Endothelial cell of umbilical vein (primary cell): ENCODE results near the gene EZH1.

Experiments used
- CTCF ChIP-seq, 2 donors: IDR thresholded peaks; 1 replicate in 1 of 2; 2 replicates in 1 of 2; pipeline ENCODE4 v1.5.1; 2011; ENCODE audit warnings: low read length in 2 of 2, mild to moderate bottlenecking in 2 of 2, moderate library complexity in 2 of 2, control low read depth in 1 of 2, inconsistent platforms in 1 of 2, low read depth in 1 of 2; ENCODE audit not compliant: insufficient read depth in 1 of 2; ENCODE audit errors: extremely low read depth in 1 of 2
- EZH2 ChIP-seq: IDR thresholded peaks from 2 replicates; pipeline ENCODE4 v1.6.1; 2012; ENCODE audit warnings: borderline replicate concordance, low read depth, mild to moderate bottlenecking, moderate library complexity, low read length, inconsistent platforms; ENCODE audit not compliant: severe bottlenecking
- FOS ChIP-seq: IDR thresholded peaks from 2 replicates; pipeline ENCODE4 v1.6.1; 2011; ENCODE audit warnings: mild to moderate bottlenecking, low read length, moderate library complexity, borderline replicate concordance; ENCODE audit not compliant: insufficient read depth
- JUN ChIP-seq: IDR thresholded peaks from 2 replicates; pipeline ENCODE4 v1.6.1; 2011; ENCODE audit warnings: borderline replicate concordance, low read depth; ENCODE audit not compliant: insufficient read length, insufficient read depth
- POLR2A ChIP-seq: IDR thresholded peaks from 2 replicates; pipeline ENCODE4 v1.6.1; 2012; ENCODE audit warnings: low read depth, mild to moderate bottlenecking, control low read depth, low read length
- POLR2AphosphoS5 ChIP-seq: IDR thresholded peaks from 2 replicates; pipeline ENCODE4 v1.6.1; 2012; ENCODE audit warnings: low read depth, mild to moderate bottlenecking, control low read depth, low read length, moderate library complexity; ENCODE audit not compliant: insufficient read depth

DNA sequence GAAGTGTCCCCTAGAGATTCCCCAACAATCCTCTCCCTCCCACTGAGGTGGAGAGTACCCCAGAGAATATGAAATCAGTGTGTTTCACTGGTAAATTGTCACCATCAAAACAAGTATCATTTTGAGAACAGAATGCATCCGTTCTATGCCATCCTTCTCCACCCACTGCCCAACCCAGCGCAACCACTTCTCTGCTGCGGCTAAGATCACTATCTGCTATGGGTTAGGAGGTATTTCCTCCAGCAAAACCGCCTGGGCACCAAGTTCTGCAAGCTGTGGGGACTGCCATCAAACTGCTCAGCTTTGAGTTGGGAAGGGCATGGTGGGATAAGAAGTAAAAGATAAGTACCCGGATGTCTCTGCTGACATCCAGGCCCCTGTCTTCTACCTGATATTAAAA, 38.1 kb downstream of the EZH1 start:
- no peak for TF ChIP-seq CTCF (IDR thresholded peaks at IDR 0.05; ENCODE audit: extremely low read depth in 1 of 2, insufficient read depth in 1 of 2, low read depth in 1 of 2, low read length in 2 of 2)
- TF ChIP-seq JUN = no peak
- no peak for TF ChIP-seq POLR2AphosphoS5
- TF ChIP-seq EZH2 = no peak
- no peak for TF ChIP-seq FOS
- no peak for TF ChIP-seq POLR2A
